GM19463 (cell line): ENCODE data around the gene NOL11.
"Not testable (repeated sequence)": the region's sequence is repeated elsewhere in the genome, so short reads cannot be mapped to it uniquely, and the experiment has no call there.

Source experiments
- ATAC-seq: cut with Tn5 transposase; IDR thresholded peaks from one replicate; pipeline ENCODE4 v1.9.1; 2021; ENCODE audit warnings: mild to moderate bottlenecking, moderate library complexity; ENCODE audit not compliant: unreplicated experiment

The NOL11 gene

GRCh38 chr17:67752160-67752559 lies 34.4 kb downstream of the NOL11 start:
- ATAC-seq = not testable (repeated sequence)

- no peak for ATAC-seq
These were observed 35.3 kb downstream of the NOL11 start for GRCh38 chr17:67753026-67753425.

GRCh38 chr17:67754001-67754400 lies 36.3 kb downstream of the NOL11 start:
- no peak for ATAC-seq

- ATAC-seq = not testable (repeated sequence)
These were observed 37.0 kb downstream of the NOL11 start for GRCh38 chr17:67754686-67755085.

GRCh38 chr17:67756766-67757165 lies 39.0 kb downstream of the NOL11 start:
- not testable (repeated sequence) for ATAC-seq

- no peak for ATAC-seq
These were observed 41.8 kb downstream of the NOL11 start for GRCh38 chr17:67759355-67760171.

- no peak for ATAC-seq
These were observed 47.9 kb downstream of the NOL11 start for GRCh38 chr17:67765623-67766022.

GRCh38 chr17:67769231-67769630 lies 51.5 kb downstream of the NOL11 start:
- ATAC-seq = no peak

- no peak for ATAC-seq
These were observed 52.8 kb downstream of the NOL11 start for GRCh38 chr17:67770539-67770938.

- ATAC-seq = no peak
These were observed 54.9 kb downstream of the NOL11 start for GRCh38 chr17:67772679-67773078.

GRCh38 chr17:67773246-67773645 lies 55.5 kb downstream of the NOL11 start:
- ATAC-seq = no peak

GRCh38 chr17:67779098-67779672 lies 61.4 kb downstream of the NOL11 start:
- ATAC-seq = no peak

- no peak for ATAC-seq
These were observed 66.8 kb downstream of the NOL11 start for GRCh38 chr17:67784364-67785121.

GRCh38 chr17:67785122-67785477 lies 67.4 kb downstream of the NOL11 start:
- ATAC-seq = no peak

- ATAC-seq = no peak
These were observed 67.8 kb downstream of the NOL11 start for GRCh38 chr17:67785504-67785903.
